Neural progenitor cell (in vitro differentiated cells): ENCODE measurements around the gene SMARCC1. TPM values are rescaled to one million over a fixed set of nuclear protein-coding genes. Genes with fewer than 3 reads are reported as not detected.

Source experiments
- DNase-seq: peaks from one replicate; pipeline ENCODE4 v3.0.0-alpha.2; 2016; ENCODE audit warnings: low spot score
- H2AFZ ChIP-seq: fragments of 200-600 bp; sonication (generic); replicated peaks from 2 replicates; pipeline ENCODE4 v1.6.1; 2016; ENCODE audit warnings: antibody characterized with exemption
- H3F3A ChIP-seq: fragments of 200-600 bp; sonication (generic); 2 replicates; pipeline ENCODE4 v1.6.1; 2016; ENCODE audit warnings: antibody characterized with exemption, low read depth
- H3K27ac ChIP-seq: fragments of 200-600 bp; sonication (generic); 2 replicates; pipeline ENCODE4 v1.5.1; 2016; ENCODE audit warnings: mild to moderate bottlenecking
- H3K27me3 ChIP-seq: fragments of 200-600 bp; sonication (generic); 2 replicates; pipeline ENCODE4 v1.6.1; 2016; ENCODE audit warnings: mild to moderate bottlenecking, moderate library complexity
- H3K36me3 ChIP-seq: fragments of 200-600 bp; sonication (generic); 2 replicates; pipeline ENCODE4 v1.5.1; 2016
- H3K4me1 ChIP-seq: fragments of 200-600 bp; sonication (generic); 2 replicates; pipeline ENCODE4 v1.6.1; 2016; ENCODE audit warnings: mixed run types
- H3K4me2 ChIP-seq: fragments of 200-600 bp; sonication (generic); 2 replicates; pipeline ENCODE4 v1.6.1; 2016
- H3K4me3 ChIP-seq: fragments of 200-600 bp; sonication (generic); 2 replicates; pipeline ENCODE4 v1.5.1; 2016
- H3K79me2 ChIP-seq: fragments of 200-600 bp; sonication (generic); 2 replicates; pipeline ENCODE4 v1.6.1; 2016; ENCODE audit warnings: low read depth
- H3K9ac ChIP-seq: fragments of 200-600 bp; sonication (generic); 2 replicates; pipeline ENCODE4 v1.6.1; 2016
- H3K9me3 ChIP-seq: fragments of 200-600 bp; sonication (generic); 2 replicates; pipeline ENCODE4 v1.5.1; 2016; ENCODE audit warnings: low read depth
- H4K20me1 ChIP-seq: fragments of 200-600 bp; sonication (generic); 2 replicates; pipeline ENCODE4 v1.6.1; 2016; ENCODE audit warnings: low read depth
- H3K27ac Mint-ChIP-seq: 3 replicates; pipeline ENCODE4 v1.8.0; 2021; ENCODE audit warnings: mixed read lengths
- H3K27me3 Mint-ChIP-seq: 2 replicates; pipeline ENCODE4 v1.8.0; 2022; ENCODE audit warnings: low read depth, mild to moderate bottlenecking, inconsistent platforms, moderate library complexity, mixed read lengths; ENCODE audit not compliant: insufficient read depth
- H3K36me3 Mint-ChIP-seq: 3 replicates; pipeline ENCODE4 v1.8.0; 2021; ENCODE audit warnings: mixed read lengths
- H3K4me1 Mint-ChIP-seq: 3 replicates; pipeline ENCODE4 v1.8.0; 2021; ENCODE audit warnings: mixed read lengths
- H3K4me3 Mint-ChIP-seq: 3 replicates; pipeline ENCODE4 v1.8.0; 2021; ENCODE audit warnings: mild to moderate bottlenecking, moderate library complexity, mixed read lengths
- H3K9me3 Mint-ChIP-seq: 3 replicates; pipeline ENCODE4 v1.8.0; 2020; ENCODE audit warnings: mixed read lengths
- EZH2 ChIP-seq: fragments of 200-600 bp; sonication (generic); IDR thresholded peaks from 2 replicates; pipeline ENCODE4 v1.6.1; 2017; ENCODE audit warnings: antibody characterized with exemption, mild to moderate bottlenecking, moderate library complexity
- EZH2phosphoT487 ChIP-seq: fragments of 200-600 bp; sonication (generic); IDR thresholded peaks from 2 replicates; pipeline ENCODE4 v1.6.1; 2017; ENCODE audit warnings: antibody characterized with exemption
- total RNA-seq: library from RNA; depleted of rRNA; stranded (reverse); fragments of >200 nt; gene quantifications from 2 replicates; pipeline ENCODE4 v1.2.3, GENCODE V29; 2015; ENCODE audit warnings: low replicate concordance
- TF ChIP-seq, protein P1 (sequence below): fragments of 200-600 bp; sonication (generic); IDR thresholded peaks from 2 replicates; pipeline ENCODE4 v1.5.1; 2017; ENCODE audit warnings: antibody characterized with exemption, mild to moderate bottlenecking

The SMARCC1 gene
- total RNA-seq, 1 donor from 2014 or later: 175 TPM

DNA sequence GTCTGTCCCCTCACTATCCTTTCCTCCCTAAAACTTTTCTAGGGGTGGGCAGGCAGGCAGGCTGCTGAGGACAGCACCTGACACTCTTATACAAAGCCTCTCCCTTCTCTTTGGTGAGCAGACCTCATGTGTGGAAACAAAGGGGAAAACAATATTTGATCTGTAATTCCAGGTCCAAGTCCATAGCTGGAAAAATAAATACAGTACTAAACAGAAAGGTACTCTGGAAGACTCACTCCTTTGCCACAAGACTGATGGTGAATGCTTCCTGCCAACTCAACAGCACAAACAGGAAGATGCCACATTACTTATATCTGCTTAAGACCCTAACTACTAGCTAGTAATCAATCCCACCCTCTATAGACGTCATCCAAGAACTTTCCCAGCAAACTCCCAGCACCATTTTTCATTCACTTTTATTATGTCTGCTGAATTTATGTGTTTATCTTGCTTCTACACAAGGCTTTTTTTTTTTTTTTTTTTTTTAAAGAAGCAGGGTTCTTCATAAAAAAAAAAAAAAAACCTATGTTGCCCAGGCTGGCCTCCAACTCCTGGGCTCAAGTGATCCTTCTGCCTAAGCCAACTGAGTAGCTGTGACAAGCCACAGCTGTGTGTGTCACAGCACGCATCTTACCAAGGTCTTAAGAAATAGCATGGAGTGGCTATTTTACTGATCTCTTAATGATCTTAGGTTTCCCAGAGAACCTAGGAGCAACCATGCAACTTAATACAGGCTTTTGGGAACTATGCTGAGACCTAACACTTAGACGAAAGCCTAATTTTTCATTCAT is 158.8 kb downstream of the SMARCC1 start:
- H3K79me2 ChIP-seq: no peaks in the 10 kb centered on the region
- Mint-ChIP-seq H3K27ac (peak overlapping the region; percentile 50), H3K27me3 (no peaks in the 10 kb centered on the region), H3K36me3 (peaks cover 43% of the 10 kb centered on the region), H3K4me1 (no peaks in the 10 kb centered on the region), H3K4me3 (no peak overlapping the region), H3K9me3 (no peaks in the 10 kb centered on the region)
- no peak overlapping the region for H3K4me2 ChIP-seq
- no peak overlapping the region for H3K4me3 ChIP-seq
- no peak overlapping the region for H3K9ac ChIP-seq
- no peaks in the 10 kb centered on the region for H3K9me3 ChIP-seq
- no peaks in the 10 kb centered on the region for H3K4me1 ChIP-seq
- no peak overlapping the region for H3K27ac ChIP-seq
- H2AFZ ChIP-seq: no peak overlapping the region
- no peak for DNase-seq
- no peaks in the 10 kb centered on the region for H3F3A ChIP-seq
- no peaks in the 10 kb centered on the region for H3K27me3 ChIP-seq
- no peaks in the 10 kb centered on the region for H4K20me1 ChIP-seq
- H3K36me3 ChIP-seq: peaks cover 28% of the 10 kb centered on the region
- TF ChIP-seq EZH2 (no peak), EZH2phosphoT487 (no peak)
- TF ChIP-seq, protein P1, sequence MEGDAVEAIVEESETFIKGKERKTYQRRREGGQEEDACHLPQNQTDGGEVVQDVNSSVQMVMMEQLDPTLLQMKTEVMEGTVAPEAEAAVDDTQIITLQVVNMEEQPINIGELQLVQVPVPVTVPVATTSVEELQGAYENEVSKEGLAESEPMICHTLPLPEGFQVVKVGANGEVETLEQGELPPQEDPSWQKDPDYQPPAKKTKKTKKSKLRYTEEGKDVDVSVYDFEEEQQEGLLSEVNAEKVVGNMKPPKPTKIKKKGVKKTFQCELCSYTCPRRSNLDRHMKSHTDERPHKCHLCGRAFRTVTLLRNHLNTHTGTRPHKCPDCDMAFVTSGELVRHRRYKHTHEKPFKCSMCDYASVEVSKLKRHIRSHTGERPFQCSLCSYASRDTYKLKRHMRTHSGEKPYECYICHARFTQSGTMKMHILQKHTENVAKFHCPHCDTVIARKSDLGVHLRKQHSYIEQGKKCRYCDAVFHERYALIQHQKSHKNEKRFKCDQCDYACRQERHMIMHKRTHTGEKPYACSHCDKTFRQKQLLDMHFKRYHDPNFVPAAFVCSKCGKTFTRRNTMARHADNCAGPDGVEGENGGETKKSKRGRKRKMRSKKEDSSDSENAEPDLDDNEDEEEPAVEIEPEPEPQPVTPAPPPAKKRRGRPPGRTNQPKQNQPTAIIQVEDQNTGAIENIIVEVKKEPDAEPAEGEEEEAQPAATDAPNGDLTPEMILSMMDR: no peak

DNA sequence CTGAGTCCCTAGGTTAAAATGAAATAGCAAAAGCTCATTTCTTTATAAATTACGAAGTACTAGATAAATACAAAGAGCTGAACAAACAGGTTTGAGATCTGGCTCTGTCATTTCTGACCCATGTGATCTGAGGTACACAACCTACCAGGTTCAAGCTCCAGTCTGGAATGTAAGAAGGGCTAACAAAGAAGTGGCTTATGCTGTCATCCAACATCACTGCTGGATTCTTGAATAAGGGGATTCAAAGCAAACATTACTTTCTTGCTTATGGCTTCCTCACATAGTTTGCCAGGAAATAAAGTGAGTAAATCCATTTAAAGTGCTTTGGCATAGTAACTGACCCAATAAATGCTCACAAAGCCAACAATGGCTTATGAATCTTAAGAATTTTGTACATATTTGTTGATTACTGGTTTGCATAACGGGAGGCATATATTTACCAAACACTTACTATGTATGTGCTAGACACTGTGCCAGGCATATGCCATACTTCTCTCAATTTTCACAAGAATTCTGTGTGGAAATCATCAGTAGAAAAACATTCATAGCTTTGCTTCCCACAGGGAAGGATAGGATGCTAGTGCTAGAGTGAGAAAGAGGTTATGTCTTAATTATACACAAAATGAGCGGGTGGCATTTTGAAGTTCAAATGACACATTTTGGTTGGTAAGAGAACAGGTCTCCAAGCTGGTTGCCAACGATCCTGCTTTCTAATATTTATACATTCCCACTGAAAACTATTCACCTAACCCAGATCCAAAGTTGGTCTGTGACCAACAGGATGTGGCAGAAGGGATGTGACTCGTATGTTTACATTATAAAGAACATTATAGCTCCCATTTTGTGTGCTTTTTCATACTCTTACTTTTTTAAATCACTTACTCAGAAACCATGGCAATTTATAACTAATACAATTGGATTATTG is 164.3 kb downstream of the SMARCC1 start:
- DNase-seq: no peak
- H3K27me3 Mint-ChIP-seq: no peaks in the 10 kb centered on the region
- no peaks in the 10 kb centered on the region for H4K20me1 ChIP-seq
- no peaks in the 10 kb centered on the region for H3K4me1 ChIP-seq
- H3K36me3 Mint-ChIP-seq: peaks cover 40% of the 10 kb centered on the region
- no peaks in the 10 kb centered on the region for H3K79me2 ChIP-seq
- H3K36me3 ChIP-seq: peaks cover 25% of the 10 kb centered on the region
- no peak overlapping the region for H2AFZ ChIP-seq
- no peaks in the 10 kb centered on the region for H3K4me1 Mint-ChIP-seq
- peaks cover 9% of the 10 kb centered on the region for H3F3A ChIP-seq
- no peak overlapping the region for H3K4me3 ChIP-seq
- no peak for TF ChIP-seq EZH2
- no peak for TF ChIP-seq EZH2phosphoT487
- TF ChIP-seq, protein P1: no peak
- H3K4me2 ChIP-seq: no peak overlapping the region
- no peaks in the 10 kb centered on the region for H3K27me3 ChIP-seq
- H3K9me3 Mint-ChIP-seq: no peaks in the 10 kb centered on the region
- H3K27ac Mint-ChIP-seq: no peak overlapping the region
- H3K9ac ChIP-seq: no peak overlapping the region
- no peak overlapping the region for H3K4me3 Mint-ChIP-seq
- H3K27ac ChIP-seq: no peak overlapping the region
- H3K9me3 ChIP-seq: no peaks in the 10 kb centered on the region

DNA sequence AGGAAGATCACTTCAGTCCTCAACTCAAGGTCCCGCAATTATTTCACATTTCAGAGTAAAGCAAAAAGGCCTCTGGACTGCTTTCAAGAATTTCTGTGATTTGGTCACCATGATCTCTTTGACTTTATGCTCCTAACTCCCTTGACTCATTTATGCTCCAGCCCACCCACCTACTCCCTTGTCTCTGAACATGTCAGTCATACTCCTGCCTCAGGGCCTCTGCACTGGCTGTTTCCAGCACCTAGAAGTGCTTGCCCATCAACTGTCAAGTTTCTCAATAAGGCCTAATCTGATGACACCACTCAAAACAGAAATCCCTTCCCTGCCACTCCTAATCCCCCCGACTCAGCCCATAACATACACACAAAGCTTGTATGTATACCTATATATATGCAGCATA is 166.9 kb downstream of the SMARCC1 start:
- no peak for DNase-seq
- Histone ChIP-seq H2AFZ (no peak overlapping the region), H3F3A (peaks cover 22% of the 10 kb centered on the region), H3K27me3 (no peaks in the 10 kb centered on the region), H3K4me3 (no peak overlapping the region), H3K79me2 (no peaks in the 10 kb centered on the region), H3K36me3 (peaks cover 22% of the 10 kb centered on the region), H3K9ac (no peak overlapping the region), H3K4me1 (no peaks in the 10 kb centered on the region), H3K4me2 (no peak overlapping the region), H4K20me1 (no peaks in the 10 kb centered on the region), H3K9me3 (no peaks in the 10 kb centered on the region), H3K27ac (no peak overlapping the region)
- Mint-ChIP-seq H3K4me1 (no peaks in the 10 kb centered on the region), H3K36me3 (peaks cover 55% of the 10 kb centered on the region), H3K27ac (no peak overlapping the region), H3K9me3 (no peaks in the 10 kb centered on the region), H3K27me3 (no peaks in the 10 kb centered on the region), H3K4me3 (no peak overlapping the region)
- TF ChIP-seq, protein P1: no peak
- TF ChIP-seq EZH2 (no peak), EZH2phosphoT487 (no peak)
